Erythroblast (primary cell): ENCODE results near the gene IL2RG.

Source experiments
- GATA1 ChIP-seq: IDR thresholded peaks from 2 replicates; pipeline ENCODE4 v1.6.1; 2011; ENCODE audit warnings: low read depth, mild to moderate bottlenecking, control low read depth, low read length, moderate library complexity
- POLR2A ChIP-seq: IDR thresholded peaks from 2 replicates; pipeline ENCODE4 v1.6.1; 2011; ENCODE audit warnings: mild to moderate bottlenecking, low read length

DNA sequence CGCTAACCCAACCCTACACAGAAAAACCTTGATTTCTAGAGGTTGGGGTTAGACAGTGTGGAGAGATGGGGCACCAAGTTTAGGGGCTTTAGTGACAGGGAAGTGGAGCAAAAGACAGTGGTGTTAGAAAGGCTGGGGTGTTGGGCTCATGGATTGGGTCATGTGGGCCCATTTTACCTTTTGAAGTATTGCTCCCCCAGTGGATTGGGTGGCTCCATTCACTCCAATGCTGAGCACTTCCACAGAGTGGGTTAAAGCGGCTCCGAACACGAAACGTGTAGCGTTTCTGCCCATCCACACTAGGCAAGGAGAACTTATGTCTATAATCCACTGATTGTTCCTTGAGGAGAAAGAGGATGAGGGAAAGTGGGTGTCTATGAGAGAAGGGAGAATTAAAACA, 2.3 kb downstream of the IL2RG start:
- no peak for TF ChIP-seq POLR2A
- TF ChIP-seq GATA1 = no peak
